ENCODE results near the gene SCAP.

SCAP gene

DNA sequence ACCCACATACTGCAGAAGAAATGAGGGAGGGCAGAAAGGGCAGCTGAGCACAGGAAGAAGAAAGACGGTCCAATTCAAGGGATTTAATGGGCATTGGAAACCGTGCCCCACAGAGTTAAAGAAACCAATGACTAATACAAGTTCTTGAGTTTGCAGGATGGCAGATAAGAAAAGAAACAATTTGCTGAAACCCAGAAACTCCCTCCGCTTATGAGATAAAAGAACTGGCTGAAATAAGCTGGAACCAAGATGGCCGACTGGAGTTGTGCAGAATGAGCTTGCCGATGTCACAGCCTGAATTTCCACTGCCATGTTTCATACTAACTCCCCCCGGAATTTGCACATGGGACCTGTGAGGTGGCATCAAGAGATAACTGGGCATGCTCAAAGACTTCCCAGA, 47.1 kb downstream of the SCAP start:
- no peaks in the 10 kb centered on the region for H3K4me1 Mint-ChIP-seq
- H3K9me3 Mint-ChIP-seq = no peaks in the 10 kb centered on the region
- H3K4me3 Mint-ChIP-seq = no peak overlapping the region
- peaks cover 47% of the 10 kb centered on the region for H3K36me3 Mint-ChIP-seq
- H3K27ac Mint-ChIP-seq = no peak overlapping the region
- ATAC-seq = no peak
- no peaks in the 10 kb centered on the region for H3K27me3 Mint-ChIP-seq

DNA sequence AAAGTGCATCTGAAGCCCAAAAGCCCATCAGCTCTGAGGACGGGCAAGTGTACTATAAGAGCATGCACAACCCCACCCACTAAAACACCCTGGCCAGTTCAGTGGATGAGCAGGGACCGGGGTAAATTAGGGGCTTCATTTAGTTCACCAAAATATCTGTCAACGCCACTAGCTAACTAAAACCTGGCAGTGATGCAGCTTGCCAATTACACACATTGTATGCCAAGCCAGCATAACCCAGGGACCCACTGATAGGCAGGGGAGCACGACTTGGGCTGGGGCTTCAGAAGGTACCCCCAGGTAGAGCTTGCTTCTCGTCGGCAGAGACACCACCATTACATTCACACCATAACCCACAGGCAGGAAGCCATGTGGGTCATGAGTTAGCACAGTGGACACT, 47.9 kb downstream of the SCAP start:
- no peaks in the 10 kb centered on the region for H3K9me3 Mint-ChIP-seq
- no peak for ATAC-seq
- no peaks in the 10 kb centered on the region for H3K27me3 Mint-ChIP-seq
- H3K36me3 Mint-ChIP-seq = peaks cover 47% of the 10 kb centered on the region
- no peak overlapping the region for H3K4me3 Mint-ChIP-seq
- no peak overlapping the region for H3K27ac Mint-ChIP-seq
- no peaks in the 10 kb centered on the region for H3K4me1 Mint-ChIP-seq

DNA sequence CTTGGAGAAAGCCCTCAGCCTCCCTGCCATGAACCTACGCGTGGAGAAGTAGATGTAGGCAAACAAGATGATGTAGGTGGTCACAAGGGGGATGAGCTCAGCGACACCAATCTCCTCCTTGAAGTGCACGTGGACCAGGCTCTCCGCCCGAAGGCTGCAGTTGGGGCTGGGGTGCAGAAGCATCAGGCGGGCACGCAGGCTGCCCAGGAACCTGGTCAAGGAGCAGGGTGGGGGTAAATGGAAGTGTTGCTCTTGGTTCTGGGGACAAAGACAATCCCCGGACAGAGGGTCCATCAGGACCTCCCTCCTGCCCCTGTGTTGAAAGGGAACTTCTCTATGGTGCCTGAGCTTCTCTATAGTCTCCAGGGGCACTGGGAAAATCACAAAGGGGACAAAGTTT, 49.8 kb downstream of the SCAP start:
- no peak overlapping the region for H3K4me3 Mint-ChIP-seq
- H3K27me3 Mint-ChIP-seq = no peaks in the 10 kb centered on the region
- no peak overlapping the region for H3K27ac Mint-ChIP-seq
- H3K36me3 Mint-ChIP-seq = peaks cover 50% of the 10 kb centered on the region
- no peaks in the 10 kb centered on the region for H3K9me3 Mint-ChIP-seq
- peaks cover 14% of the 10 kb centered on the region for H3K4me1 Mint-ChIP-seq
- no peak for ATAC-seq

DNA sequence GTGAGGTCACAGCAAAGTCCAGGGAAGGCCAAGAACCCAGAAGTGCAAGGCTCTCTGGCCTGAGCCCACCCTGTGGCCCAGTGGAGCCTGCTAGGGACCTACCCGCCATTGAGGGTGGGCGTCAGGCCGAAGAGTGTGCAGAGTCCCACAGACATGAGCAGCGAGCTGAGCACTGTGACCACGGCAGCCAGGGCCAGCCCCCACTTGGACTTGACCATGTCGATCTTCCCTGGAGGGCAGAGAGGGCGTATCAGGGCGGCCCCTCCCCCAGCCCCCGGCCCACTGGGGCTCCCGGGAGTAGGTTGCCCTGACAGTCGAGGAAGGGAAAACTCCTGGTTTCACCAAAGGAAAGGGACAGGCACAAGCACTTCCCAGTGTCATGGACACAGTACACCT, 50.4 kb downstream of the SCAP start:
- H3K9me3 Mint-ChIP-seq = no peaks in the 10 kb centered on the region
- peaks cover 17% of the 10 kb centered on the region for H3K4me1 Mint-ChIP-seq
- H3K27ac Mint-ChIP-seq = no peak overlapping the region
- H3K4me3 Mint-ChIP-seq = no peak overlapping the region
- no peaks in the 10 kb centered on the region for H3K27me3 Mint-ChIP-seq
- no peak for ATAC-seq
- peaks cover 44% of the 10 kb centered on the region for H3K36me3 Mint-ChIP-seq

DNA sequence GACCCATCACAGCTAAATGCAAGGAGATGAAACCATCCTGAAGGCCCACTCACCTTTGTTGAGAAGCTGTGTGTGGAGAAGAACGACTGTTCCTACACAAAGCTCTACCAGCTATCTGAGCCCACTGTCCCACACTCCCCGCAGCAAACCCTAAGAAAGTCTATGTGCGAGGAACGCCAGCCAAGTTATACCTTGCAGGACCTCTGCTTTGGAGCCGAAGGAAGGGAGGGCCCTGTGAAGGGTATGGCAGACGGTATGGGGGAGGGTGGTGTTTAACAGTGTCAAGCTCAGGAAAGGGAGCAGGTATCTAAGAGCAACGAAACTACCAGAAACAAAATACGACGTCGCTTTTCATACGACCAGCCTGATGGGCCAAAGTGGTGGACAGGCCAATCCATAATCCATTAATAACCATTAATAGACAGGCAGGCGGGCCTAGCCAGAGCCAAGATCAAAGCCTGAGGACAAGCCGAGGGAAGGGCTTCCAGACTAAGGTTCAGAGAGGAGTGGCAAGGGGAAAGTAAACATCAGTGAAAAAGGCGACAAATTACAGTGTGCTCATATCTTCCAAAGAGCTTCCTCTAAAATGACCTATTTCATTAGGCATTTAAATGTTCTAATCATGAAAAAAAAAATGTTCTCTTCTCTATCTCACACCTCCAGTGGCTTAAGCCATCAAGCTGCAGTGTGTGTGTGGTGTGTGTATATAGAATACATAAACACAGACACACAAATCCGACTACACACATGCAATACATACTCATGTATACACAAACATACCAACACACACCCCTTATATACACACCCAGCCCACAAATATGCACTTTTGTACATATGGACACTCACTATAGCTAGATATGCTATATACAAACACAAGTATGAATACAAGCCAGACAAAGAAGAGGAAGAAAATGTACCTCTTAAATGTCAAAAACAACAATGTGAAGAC, 51.0 kb downstream of the SCAP start:
- Mint-ChIP-seq H3K27me3 (no peaks in the 10 kb centered on the region), H3K27ac (no peak overlapping the region), H3K9me3 (no peaks in the 10 kb centered on the region), H3K36me3 (peaks cover 39% of the 10 kb centered on the region), H3K4me1 (peaks cover 17% of the 10 kb centered on the region), H3K4me3 (no peak overlapping the region)
- no peak for ATAC-seq

DNA sequence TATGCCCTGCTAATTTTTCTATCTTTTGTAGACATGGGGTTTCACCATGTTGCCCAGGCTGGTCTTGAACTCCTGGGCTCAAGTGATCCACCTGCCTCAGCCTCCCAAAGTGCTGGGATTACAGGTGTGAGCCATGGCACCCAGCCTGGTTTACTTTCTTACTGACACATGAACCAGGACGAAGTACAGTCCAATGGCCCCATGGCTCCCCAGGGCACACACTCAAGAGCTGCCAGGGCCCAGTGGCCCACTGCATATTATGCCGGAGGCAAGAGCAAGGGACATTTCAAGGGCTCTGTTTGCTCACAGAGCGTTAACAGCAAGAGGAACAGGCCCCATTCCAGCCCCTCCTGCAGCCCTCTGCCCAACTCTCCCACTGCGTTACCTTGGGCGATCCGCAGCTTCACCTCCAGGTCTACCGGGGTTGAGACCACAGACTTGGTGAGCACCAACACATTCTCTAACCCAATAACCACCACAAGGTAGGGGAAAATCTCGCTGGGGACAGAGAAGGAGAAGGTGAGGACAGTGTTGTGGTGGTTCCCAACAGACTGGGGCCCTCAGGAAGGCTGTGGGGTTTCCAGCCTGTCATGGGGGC, 52.1 kb downstream of the SCAP start:
- no peaks in the 10 kb centered on the region for H3K27me3 Mint-ChIP-seq
- peaks cover 46% of the 10 kb centered on the region for H3K36me3 Mint-ChIP-seq
- no peak overlapping the region for H3K4me3 Mint-ChIP-seq
- no peak for ATAC-seq
- H3K27ac Mint-ChIP-seq = no peak overlapping the region
- peaks cover 24% of the 10 kb centered on the region for H3K4me1 Mint-ChIP-seq
- H3K9me3 Mint-ChIP-seq = no peaks in the 10 kb centered on the region

DNA sequence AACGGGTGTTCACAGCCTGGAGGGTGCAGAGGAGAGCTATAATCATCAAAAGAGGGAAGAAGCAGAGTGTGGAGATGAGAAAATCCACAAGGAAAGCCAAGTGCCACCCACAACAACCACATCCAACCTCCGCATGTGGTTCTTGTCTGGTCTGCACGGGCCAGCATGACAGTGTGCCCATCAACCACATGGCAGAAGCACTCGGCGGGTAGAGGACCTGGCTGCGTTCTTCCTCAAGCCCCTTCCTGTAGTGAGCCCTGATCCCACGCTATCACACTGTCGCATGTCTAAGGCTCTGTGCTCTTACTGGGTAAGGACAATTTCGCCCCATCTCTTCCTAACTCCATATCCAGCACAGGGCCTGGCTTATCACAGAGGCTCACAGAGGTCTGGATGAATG, 53.0 kb downstream of the SCAP start:
- Mint-ChIP-seq H3K36me3 (peaks cover 47% of the 10 kb centered on the region), H3K27me3 (no peaks in the 10 kb centered on the region), H3K27ac (peak overlapping the region; percentile 96), H3K4me1 (peaks cover 24% of the 10 kb centered on the region), H3K9me3 (no peaks in the 10 kb centered on the region), H3K4me3 (no peak overlapping the region)
- no peak for ATAC-seq

DNA sequence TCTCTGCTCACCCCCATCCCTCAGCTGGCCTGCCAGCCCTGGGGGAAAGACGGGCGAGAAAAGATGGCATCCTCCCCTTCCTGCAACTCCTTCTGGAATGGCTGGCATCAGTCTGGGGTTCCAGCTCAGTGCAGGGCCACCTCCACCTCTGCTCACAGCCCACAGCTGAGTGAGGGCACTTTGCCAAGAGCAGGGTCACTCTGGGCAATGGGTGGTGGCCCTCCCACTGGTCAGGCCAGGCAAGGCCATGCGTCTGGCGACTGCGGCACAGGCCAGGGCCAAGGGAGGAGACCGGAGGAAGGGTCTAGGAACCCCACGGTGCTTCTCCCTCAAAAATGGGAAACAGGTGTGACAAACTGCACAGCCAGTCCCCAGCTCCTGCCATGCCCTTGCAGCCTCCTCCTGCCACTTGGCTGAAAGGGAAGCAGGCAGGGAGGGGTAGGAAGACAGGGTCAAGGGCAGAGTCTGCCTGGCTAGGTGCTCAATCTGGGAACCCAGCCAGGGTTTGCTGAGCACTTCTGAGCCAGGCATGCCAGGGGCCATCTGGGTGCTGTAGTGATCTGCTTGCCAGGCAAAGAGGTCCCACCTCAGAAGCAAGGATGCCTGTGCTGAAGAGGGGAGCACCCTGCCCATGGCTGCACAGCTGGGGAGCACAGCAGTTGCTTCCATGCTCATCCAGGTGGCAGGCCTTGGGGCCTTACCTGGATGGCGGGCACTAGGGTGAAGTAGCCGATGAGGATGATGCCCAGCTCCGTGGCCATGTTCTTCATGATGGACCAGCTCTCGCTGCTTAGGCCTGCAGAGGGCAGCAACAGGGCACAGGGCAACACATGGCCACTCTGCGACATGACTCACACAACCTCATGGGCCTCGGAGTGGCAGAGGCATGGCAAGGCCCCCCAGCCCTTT, 53.7 kb downstream of the SCAP start:
- no peaks in the 10 kb centered on the region for H3K27me3 Mint-ChIP-seq
- peaks cover 47% of the 10 kb centered on the region for H3K36me3 Mint-ChIP-seq
- peak overlapping the region; percentile 96 for H3K27ac Mint-ChIP-seq
- H3K4me1 Mint-ChIP-seq = peaks cover 24% of the 10 kb centered on the region
- no peak for ATAC-seq
- H3K9me3 Mint-ChIP-seq = no peaks in the 10 kb centered on the region
- H3K4me3 Mint-ChIP-seq = peak overlapping the region; percentile 53

DNA sequence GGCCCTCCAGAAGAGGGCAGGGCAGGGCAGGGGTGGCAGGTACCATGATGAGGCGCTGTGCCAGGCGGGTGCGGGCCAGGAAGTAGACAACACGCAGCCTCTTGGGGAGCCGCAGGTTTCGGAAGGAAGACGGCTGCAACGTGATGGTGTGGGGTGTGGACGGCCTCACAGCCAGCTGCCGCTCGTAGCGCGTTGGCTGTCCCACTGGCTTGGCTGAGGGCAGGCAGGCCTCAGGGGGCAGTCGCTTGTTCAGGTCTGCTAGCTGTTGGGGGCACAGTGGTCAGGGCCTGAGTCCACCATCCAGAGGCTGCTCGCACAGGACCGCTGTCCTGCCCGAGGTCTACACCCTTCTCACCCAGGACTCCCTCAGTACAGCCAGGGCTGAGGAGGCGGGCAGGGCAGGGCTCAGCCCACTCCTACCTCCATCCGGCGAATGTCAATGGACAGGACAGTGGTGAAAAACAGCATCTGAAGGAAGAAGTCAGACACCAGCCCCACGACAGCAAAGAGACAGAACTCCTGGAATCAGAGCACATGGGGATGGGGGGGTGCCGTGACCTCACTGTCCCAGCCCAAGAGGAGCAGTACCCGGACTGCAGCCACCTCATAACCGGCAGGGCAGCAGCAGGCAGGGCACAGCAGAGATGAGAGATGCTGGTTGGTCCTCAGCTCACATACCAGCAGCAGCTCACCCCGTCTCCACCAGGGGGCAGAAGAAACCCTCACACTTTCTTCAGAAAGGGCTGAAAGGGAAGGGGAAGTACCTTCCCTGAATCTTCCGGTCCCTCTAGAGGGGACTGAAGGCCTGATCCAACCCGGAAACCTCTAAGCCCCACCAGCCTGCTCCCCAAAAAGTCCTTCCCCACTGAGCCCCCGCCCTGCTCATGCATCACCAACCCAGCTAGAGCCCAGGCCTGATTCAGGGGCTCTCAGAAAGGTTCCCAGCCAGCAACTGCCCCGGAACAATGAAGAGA, 54.9 kb downstream of the SCAP start:
- H3K9me3 Mint-ChIP-seq = no peaks in the 10 kb centered on the region
- no peaks in the 10 kb centered on the region for H3K27me3 Mint-ChIP-seq
- peaks cover 29% of the 10 kb centered on the region for H3K4me1 Mint-ChIP-seq
- peak overlapping the region; percentile 96 for H3K27ac Mint-ChIP-seq
- peak; percentile 90 for ATAC-seq
- H3K4me3 Mint-ChIP-seq = peak overlapping the region; percentile 53
- H3K36me3 Mint-ChIP-seq = peaks cover 50% of the 10 kb centered on the region

DNA sequence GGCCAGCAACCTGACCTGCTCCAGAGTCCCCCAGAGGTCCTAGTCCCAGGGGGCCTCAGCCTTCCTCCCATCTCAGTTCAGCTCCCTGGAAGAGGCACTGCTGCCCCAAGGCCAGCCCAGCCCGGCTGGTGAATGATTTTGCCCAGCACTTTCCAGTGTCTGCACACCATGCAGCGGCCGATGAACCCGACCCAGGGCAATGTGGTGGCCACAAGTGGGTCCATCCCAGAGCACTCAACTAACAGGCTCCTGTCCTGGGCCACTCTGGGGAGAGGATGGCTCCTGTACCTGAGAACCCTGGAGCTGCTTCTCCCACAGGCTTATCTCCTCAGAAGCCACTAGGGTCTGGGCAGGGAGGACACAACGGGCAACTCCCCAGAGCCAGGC, 55.7 kb downstream of the SCAP start:
- no peak for ATAC-seq
- H3K27ac Mint-ChIP-seq = no peak overlapping the region
- H3K9me3 Mint-ChIP-seq = no peaks in the 10 kb centered on the region
- H3K4me1 Mint-ChIP-seq = peaks cover 37% of the 10 kb centered on the region
- peaks cover 52% of the 10 kb centered on the region for H3K36me3 Mint-ChIP-seq
- H3K27me3 Mint-ChIP-seq = no peaks in the 10 kb centered on the region
- H3K4me3 Mint-ChIP-seq = no peak overlapping the region

DNA sequence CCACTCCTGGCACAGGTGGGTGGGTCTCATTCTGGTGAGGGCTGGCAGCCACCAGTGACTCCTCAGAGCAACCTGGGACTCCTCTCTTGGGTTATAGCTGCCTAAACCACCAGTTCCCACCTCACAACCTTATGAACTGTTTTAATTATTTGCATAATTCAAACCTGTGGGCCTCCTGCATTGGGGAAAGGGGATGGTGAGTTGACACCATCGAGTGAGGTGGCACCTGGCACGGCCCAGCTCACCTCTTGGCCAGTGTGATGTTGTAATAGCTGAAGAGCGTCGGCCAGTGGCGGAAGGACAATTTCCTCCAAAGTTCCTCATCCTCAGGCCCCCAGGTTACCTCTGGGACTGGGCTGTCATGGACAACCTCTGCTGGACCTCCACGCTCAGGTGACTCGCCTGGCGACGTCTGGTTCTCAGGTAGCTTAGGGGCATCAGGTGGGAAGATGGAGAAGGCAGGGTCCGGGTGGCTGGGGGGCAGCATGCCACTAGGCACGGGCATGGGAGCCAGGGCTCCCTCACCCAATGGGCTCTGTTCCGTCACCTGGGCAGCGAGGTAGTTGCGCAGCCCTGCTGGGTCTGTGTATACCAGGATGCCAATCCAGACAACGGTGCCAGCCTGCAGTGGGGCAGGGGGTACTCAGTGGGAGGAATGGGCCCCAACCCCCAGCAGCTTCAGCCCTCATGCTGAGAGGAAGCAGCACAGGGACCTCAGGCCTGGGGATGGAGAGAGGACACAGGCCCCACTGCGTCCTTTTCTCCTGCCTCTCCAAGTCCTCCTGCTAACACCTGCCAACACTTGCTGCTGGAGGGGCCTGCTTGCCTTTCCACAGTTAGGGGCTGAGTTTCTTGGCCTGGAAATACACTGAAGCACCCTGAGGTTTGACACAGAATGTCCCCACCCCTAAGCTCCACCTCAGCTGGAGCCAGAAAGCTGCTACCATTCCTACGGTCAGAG, 56.4 kb downstream of the SCAP start:
- Mint-ChIP-seq H3K4me1 (peaks cover 44% of the 10 kb centered on the region), H3K36me3 (peaks cover 51% of the 10 kb centered on the region), H3K4me3 (no peak overlapping the region), H3K9me3 (no peaks in the 10 kb centered on the region), H3K27ac (peak overlapping the region; percentile 67), H3K27me3 (no peaks in the 10 kb centered on the region)
- no peak for ATAC-seq

DNA sequence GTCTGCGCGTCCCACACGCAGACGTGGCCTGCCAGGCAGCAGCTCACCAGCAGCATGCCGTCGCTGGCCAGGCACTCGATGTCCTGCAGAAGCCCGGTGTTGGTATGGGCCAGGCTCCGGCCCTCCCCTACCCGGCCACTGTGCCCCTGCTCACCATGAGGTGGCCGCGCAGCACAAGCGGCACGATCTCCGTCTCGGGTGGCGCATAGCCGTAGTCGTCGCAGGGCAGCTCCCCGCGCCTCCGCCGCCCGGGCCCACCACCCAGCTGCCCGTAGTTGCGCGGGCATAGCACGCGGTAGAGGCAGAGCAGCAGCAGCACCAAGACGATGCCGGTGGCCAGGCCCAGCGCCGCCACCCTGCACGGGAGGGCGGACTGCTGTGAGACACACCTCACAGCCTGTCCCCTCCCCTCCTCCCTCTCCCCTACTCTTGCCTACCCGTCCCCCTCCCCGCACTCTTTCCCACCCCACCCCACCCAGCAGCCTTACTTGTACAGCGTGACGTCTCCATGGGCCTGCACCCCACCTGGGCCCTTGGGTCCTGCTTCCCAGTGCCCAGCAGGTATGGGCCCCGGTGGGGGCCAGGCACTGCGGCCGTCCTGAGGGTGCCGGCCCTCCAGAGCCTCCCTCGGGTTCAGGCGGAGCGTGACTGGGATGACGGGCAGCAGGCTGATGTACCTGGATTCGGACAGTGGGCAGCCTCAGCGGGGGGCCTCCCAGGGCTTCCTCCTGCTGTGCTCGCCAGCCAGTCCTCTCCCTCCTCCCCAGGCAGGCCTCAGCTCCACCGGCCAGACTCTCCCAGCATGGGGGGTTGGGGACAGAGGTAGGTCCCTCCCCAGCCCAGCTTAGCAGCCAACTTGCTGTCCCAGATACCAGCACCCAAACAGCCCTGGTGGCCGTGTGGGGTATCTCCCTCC, 57.3 kb downstream of the SCAP start:
- ATAC-seq = no peak
- peaks cover 42% of the 10 kb centered on the region for H3K36me3 Mint-ChIP-seq
- peaks cover 49% of the 10 kb centered on the region for H3K4me1 Mint-ChIP-seq
- H3K27me3 Mint-ChIP-seq = no peaks in the 10 kb centered on the region
- H3K4me3 Mint-ChIP-seq = no peak overlapping the region
- peak overlapping the region; percentile 67 for H3K27ac Mint-ChIP-seq
- no peaks in the 10 kb centered on the region for H3K9me3 Mint-ChIP-seq

DNA sequence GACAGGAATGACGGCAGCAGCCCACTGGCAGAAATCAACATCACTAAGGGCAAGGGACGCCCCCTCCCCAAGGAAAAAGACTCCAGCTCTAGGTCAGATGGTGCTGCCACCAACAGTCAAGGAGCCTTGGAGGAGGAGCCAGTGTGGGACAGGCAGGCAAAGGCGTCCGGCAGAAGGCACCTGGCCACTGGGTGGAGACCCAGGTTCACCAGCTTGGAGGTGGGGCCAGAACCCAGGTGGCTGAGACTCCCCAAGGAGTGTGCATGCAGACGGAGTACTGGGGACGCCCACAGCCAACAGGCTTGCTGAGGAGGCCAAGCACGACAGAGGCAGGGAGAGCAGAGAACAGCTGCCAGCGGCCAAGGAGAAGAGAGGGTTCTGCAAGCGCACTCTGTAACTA, 59.7 kb downstream of the SCAP start:
- Mint-ChIP-seq H3K4me1 (peaks cover 36% of the 10 kb centered on the region), H3K9me3 (no peaks in the 10 kb centered on the region), H3K27me3 (no peaks in the 10 kb centered on the region), H3K36me3 (peaks cover 51% of the 10 kb centered on the region), H3K4me3 (no peak overlapping the region), H3K27ac (peak overlapping the region; percentile 63)
- ATAC-seq = no peak

Data from stimulated activated memory B cell treated with anti-CD40 and anti-IgM and Interleukin-4, amounts not matched to agents 10 μg/mL and 1 μg/mL and 100 μg/mL, for 72 hours (primary cell).